BJ (cell line): Measurements from ENCODE around the gene POPDC2. TPM values are rescaled to one million over a fixed set of nuclear protein-coding genes. Genes with fewer than 3 reads are reported as not detected.

Source experiments
- CTCF ChIA-PET: fragments of 350-600 bp; formaldehyde crosslinking; extraction: SDS; loops from one replicate; lab custom pipeline; 2021; ENCODE audit warnings: antibody characterized with exemption, inconsistent platforms; lab: Yijun Ruan, JAX
- POLR2A ChIA-PET: fragments of 300-600 bp; sonication (Branson Sonifier 250); formaldehyde crosslinking; extraction: SDS; loops from one replicate; lab custom pipeline; 2021; ENCODE audit warnings: antibody characterized with exemption; lab: Charles Lee
- DNase-seq: peaks from one replicate; pipeline ENCODE4 v3.0.0-alpha.2; 2011; ENCODE audit warnings: low read depth
- H3K27me3 ChIP-seq: 2 replicates; pipeline ENCODE4 v1.6.0; 2011; ENCODE audit warnings: low read length; ENCODE audit not compliant: control insufficient read depth, insufficient read depth
- H3K36me3 ChIP-seq: 2 replicates; pipeline ENCODE4 v1.5.1; 2011; ENCODE audit warnings: low read length; ENCODE audit not compliant: control insufficient read depth, insufficient read depth
- H3K4me3 ChIP-seq: 2 replicates; pipeline ENCODE4 v1.5.1; 2011; ENCODE audit warnings: low read depth, mild to moderate bottlenecking, control low read depth, low read length
- polyA plus RNA-seq: library from polyadenylated mRNA; depleted of rRNA; stranded (reverse); fragments of >200 nt; gene quantifications from 2 replicates; pipeline ENCODE4 v1.2.3, GENCODE V29; 2011
- TF ChIP-seq, protein P1 (sequence below): IDR thresholded peaks from 2 replicates; pipeline ENCODE4 v1.5.1; 2011; ENCODE audit warnings: low read depth, mild to moderate bottlenecking, control low read depth, inconsistent platforms, low read length, moderate library complexity; ENCODE audit not compliant: insufficient read depth

Gene POPDC2
- polyA plus RNA-seq, 1 experiment, result 2.3 TPM

DNA sequence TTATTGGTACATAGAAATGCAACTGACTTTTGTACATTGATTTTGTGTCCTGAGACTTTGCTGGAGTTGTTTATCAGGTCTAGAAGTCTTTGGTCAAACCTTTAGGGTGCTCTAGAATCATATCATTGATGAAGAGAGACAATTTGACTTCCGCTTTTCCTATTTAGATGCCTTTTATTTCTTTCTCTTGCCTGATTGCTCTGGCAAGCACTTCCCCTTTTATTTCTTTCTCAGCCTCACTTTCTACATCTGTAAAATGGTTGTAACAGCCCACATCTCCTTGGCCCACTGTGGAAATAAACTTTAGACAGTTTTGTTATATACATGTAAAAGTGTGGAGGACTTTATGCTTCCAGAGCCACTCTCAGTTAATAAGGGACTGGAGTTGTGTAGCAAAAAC is 48.7 kb downstream of the POPDC2 start:
- Histone ChIP-seq H3K4me3 (no peak overlapping the region), H3K27me3 (peaks cover 5% of the 10 kb centered on the region), H3K36me3 (no peaks in the 10 kb centered on the region)
- DNase-seq, result no peak
- TF ChIP-seq, protein P1, sequence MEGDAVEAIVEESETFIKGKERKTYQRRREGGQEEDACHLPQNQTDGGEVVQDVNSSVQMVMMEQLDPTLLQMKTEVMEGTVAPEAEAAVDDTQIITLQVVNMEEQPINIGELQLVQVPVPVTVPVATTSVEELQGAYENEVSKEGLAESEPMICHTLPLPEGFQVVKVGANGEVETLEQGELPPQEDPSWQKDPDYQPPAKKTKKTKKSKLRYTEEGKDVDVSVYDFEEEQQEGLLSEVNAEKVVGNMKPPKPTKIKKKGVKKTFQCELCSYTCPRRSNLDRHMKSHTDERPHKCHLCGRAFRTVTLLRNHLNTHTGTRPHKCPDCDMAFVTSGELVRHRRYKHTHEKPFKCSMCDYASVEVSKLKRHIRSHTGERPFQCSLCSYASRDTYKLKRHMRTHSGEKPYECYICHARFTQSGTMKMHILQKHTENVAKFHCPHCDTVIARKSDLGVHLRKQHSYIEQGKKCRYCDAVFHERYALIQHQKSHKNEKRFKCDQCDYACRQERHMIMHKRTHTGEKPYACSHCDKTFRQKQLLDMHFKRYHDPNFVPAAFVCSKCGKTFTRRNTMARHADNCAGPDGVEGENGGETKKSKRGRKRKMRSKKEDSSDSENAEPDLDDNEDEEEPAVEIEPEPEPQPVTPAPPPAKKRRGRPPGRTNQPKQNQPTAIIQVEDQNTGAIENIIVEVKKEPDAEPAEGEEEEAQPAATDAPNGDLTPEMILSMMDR, result no peak
- POLR2A ChIA-PET, result no interaction called here
- CTCF ChIA-PET, result interaction anchor here (0.6 to 1.8 kb wide), 3 partner anchors 16 to 429 kb away, joined by 3 to 6 read pairs (median 5); no protein-coding TSS in a partner anchor

- DNase-seq, result no peak
- POLR2A ChIA-PET, result no interaction called here
Observed at GRCh38 chr3:119609301-119609700, 51.1 kb downstream of the POPDC2 start.

GRCh38 chr3:119608405-119609000 is 51.9 kb downstream of the POPDC2 start:
- Histone ChIP-seq H3K4me3 (no peak overlapping the region), H3K27me3 (peaks cover 5% of the 10 kb centered on the region; the same call in 1 of the 2 replicates), H3K36me3 (no peaks in the 10 kb centered on the region)
- TF ChIP-seq, protein P1, result no peak
- no peak for DNase-seq
- POLR2A ChIA-PET, result no interaction called here
- CTCF ChIA-PET, result interaction anchor here (1.0 kb wide), 1 partner anchor 8 kb away, joined by 5 read pairs; no protein-coding TSS in a partner anchor

More at GRCh38 chr3:119609301-119609700, 51.1 kb downstream of the POPDC2 start:
- CTCF ChIA-PET, result interaction anchor here (1.0 kb wide), 1 partner anchor 9 kb away, joined by 5 read pairs; no protein-coding TSS in a partner anchor
- H3K27me3 ChIP-seq, result peaks cover 5% of the 10 kb centered on the region
- TF ChIP-seq, protein P1, result no peak
- no peaks in the 10 kb centered on the region for H3K36me3 ChIP-seq
- H3K4me3 ChIP-seq, result no peak overlapping the region

- H3K36me3 ChIP-seq, result no peaks in the 10 kb centered on the region
- TF ChIP-seq, protein P1, result no peak
- CTCF ChIA-PET, result no interaction called here
- POLR2A ChIA-PET, result no interaction called here
- no peak overlapping the region for H3K4me3 ChIP-seq
- no peak for DNase-seq
- peaks cover 5% of the 10 kb centered on the region; the same call in 1 of the 2 replicates for H3K27me3 ChIP-seq
Observed at GRCh38 chr3:119604878-119605277, 55.5 kb downstream of the POPDC2 start.

- no peak for DNase-seq
- Histone ChIP-seq H3K36me3 (no peaks in the 10 kb centered on the region), H3K4me3 (no peak overlapping the region), H3K27me3 (0 out of 2 replicates have a peak, but pooled peaks cover 2% of the 10 kb centered on the region)
- CTCF ChIA-PET, result no interaction called here
- POLR2A ChIA-PET, result no interaction called here
- TF ChIP-seq, protein P1, result no peak
Observed at GRCh38 chr3:119602676-119603075, 57.7 kb downstream of the POPDC2 start.
